NB4 (cell line): Measurements from ENCODE around the gene ZNF787.
"Not testable (repeated sequence)": the region's sequence is repeated elsewhere in the genome, so short reads cannot be mapped to it uniquely, and the experiment has no call there.

ENCODE experiments used
- DNase-seq: peaks from one replicate; pipeline ENCODE4 v3.0.0; 2010; ENCODE audit warnings: low read depth
- H3K4me3 ChIP-seq: one replicate; pipeline ENCODE4 v1.5.1; 2011; ENCODE audit warnings: mild to moderate bottlenecking, low read depth, low read length, moderate library complexity
- CTCF ChIP-seq: IDR thresholded peaks from one replicate; pipeline ENCODE4 v1.5.1; 2012; ENCODE audit warnings: low read depth, low read length
- MYC ChIP-seq: IDR thresholded peaks from 2 replicates; pipeline ENCODE4 v1.6.1; 2011; ENCODE audit warnings: low read depth, low read length
- POLR2A ChIP-seq: IDR thresholded peaks from 2 replicates; pipeline ENCODE4 v1.6.1; 2011; ENCODE audit warnings: mild to moderate bottlenecking; ENCODE audit not compliant: insufficient read length; ENCODE audit errors: extremely low read depth
- TF ChIP-seq, protein P1 (sequence below): IDR thresholded peaks from 2 replicates; pipeline ENCODE4 v1.6.1; 2011; ENCODE audit warnings: low read depth, low read length

The ZNF787 gene

GRCh38 chr19:56155124-56155687, 34.1 kb upstream of the ZNF787 start:
- TF ChIP-seq POLR2A, result no peak
- TF ChIP-seq, protein P1, sequence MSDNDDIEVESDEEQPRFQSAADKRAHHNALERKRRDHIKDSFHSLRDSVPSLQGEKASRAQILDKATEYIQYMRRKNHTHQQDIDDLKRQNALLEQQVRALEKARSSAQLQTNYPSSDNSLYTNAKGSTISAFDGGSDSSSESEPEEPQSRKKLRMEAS, result no peak
- TF ChIP-seq CTCF, result peak; percentile 24
- peak; percentile 15 for DNase-seq
- no peak overlapping the region for H3K4me3 ChIP-seq

- H3K4me3 ChIP-seq, result no peak overlapping the region
- TF ChIP-seq MYC (no peak), POLR2A (no peak), CTCF (no peak)
- TF ChIP-seq, protein P1, result no peak
- no peak for DNase-seq
Measured at GRCh38 chr19:56153507-56153906, 32.4 kb upstream of the ZNF787 start.

GRCh38 chr19:56152644-56153043, 31.5 kb upstream of the ZNF787 start:
- TF ChIP-seq MYC (no peak), CTCF (no peak)
- DNase-seq, result no peak
- H3K4me3 ChIP-seq, result no peak overlapping the region

- TF ChIP-seq CTCF (no peak), POLR2A (no peak), MYC (no peak)
- TF ChIP-seq, protein P1, result no peak
- no peak overlapping the region for H3K4me3 ChIP-seq
- DNase-seq, result no peak
Measured at GRCh38 chr19:56150358-56150757, 29.3 kb upstream of the ZNF787 start.

DNA sequence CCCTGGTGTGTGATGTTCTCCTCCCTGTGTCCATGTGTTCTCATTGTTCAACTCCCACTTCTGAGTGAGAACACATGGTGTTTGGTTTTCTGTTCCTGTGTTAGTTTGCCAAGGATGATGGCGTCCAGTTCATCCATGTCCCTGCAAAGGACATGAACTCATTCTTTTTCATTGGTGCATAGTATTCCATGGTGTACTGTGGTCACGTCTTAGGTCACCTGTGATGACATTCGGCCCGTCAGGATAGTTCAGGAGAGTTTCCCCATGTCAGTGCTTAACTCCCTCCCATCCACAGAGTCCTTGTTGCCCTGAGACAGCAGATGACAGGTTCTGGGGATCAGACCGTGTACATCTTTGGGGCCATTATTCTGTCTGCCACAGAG, 28.6 kb upstream of the ZNF787 start:
- H3K4me3 ChIP-seq, result no peak overlapping the region
- TF ChIP-seq MYC (no peak), CTCF (no peak), POLR2A (no peak)
- TF ChIP-seq, protein P1, result no peak
- DNase-seq, result no peak

DNA sequence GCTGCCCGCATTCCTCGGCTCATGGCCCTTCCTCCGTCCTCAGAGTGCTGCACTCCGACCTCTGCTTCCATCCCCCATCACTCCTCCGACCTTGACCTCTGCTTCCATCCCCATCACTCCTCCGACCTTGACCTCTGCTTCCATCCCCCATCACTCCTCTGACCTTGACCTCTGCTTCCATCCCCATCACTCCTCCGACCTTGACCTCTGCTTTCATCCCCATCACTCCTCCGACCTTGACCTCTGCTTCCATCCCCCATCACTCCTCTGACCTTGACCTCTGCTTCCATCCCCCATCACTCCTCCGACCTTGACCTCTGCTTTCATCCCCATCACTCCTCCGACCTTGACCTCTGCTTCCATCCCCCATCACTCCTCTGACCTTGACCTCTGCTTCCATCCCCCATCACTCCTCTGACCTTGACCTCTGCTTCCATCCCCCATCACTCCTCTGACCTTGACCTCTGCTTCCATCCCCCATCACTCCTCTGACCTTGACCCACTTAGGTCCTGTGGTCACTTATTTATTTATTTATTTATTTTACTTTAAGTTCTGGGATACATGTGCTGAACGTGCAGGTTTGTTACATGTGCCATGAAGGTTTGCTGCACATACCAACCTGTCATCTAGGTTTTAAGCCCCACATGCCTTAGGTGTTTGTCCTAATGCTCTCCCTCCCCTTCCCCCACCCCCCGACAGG, 28.0 kb upstream of the ZNF787 start:
- DNase-seq, H3K4me3 ChIP-seq: not testable (repeated sequence)
